BLaER1 treated with 17β-estradiol and CSF1 and Interleukin-3, amounts not matched to agents 10 nM and 100 nM (cell line): ENCODE results near the gene SLC2A6.

Experiments
- H3K27ac ChIP-seq, 11 experiments: shearing (Covaris generic); formaldehyde crosslinking; 2 replicates each; pipeline ENCODE4 v1.8.1; 2022
- H3K27me3 ChIP-seq, 11 experiments: shearing (Covaris generic); formaldehyde crosslinking; 2 replicates each; pipeline ENCODE4 v1.8.1; 2022
- H3K36me3 ChIP-seq, 11 experiments: shearing (Covaris generic); formaldehyde crosslinking; 2 replicates each; pipeline ENCODE4 v1.8.1; 2022
- H3K4me1 ChIP-seq, 10 experiments: shearing (Covaris generic); formaldehyde crosslinking; 2 replicates each; pipeline ENCODE4 v1.8.1; 2022
- H3K4me2 ChIP-seq, 11 experiments: shearing (Covaris generic); formaldehyde crosslinking; 2 replicates each; pipeline ENCODE4 v1.8.1; 2022
- H3K4me3 ChIP-seq, 10 experiments: shearing (Covaris generic); formaldehyde crosslinking; 2 replicates each; pipeline ENCODE4 v1.8.1; 2022
- H3K9ac ChIP-seq, 11 experiments: shearing (Covaris generic); formaldehyde crosslinking; 2 replicates each; pipeline ENCODE4 v1.8.1; 2022
- H3K9me3 ChIP-seq, 11 experiments: shearing (Covaris generic); formaldehyde crosslinking; replicated peaks in 1 of 11; 2 replicates each; pipeline ENCODE4 v1.8.1; 2022
- H4K20me1 ChIP-seq, 11 experiments: shearing (Covaris generic); formaldehyde crosslinking; 2 replicates each; pipeline ENCODE4 v1.8.1; 2022
- Cebpa-rat ChIP-seq, 11 experiments: shearing (Covaris generic); IDR thresholded peaks; 2 replicates each; pipeline ENCODE4 v1.8.1; 2022

SLC2A6 gene

GRCh38 chr9:133505901-133506652 is 27.2 kb upstream of the SLC2A6 start:
- peaks cover 12 to 21% (median 13%) of the 10 kb centered on the region in 10 experiments; a peak in 19 of 20 replicates for H3K4me1 ChIP-seq
- H3K9me3 ChIP-seq, result peaks cover 15 to 26% (median 23%) of the 10 kb centered on the region in 11 experiments
- H3K27ac ChIP-seq, result no peak overlapping the region
- peaks cover 0 to 7% (median 0%) of the 10 kb centered on the region in 11 experiments; a peak in 2 of 22 replicates for H3K27me3 ChIP-seq
- no peak overlapping the region for H3K4me3 ChIP-seq
- H3K4me2 ChIP-seq, result peak overlapping the region in 1 of 11 experiments; percentile 20; a peak in 2 of 22 replicates
- no peak overlapping the region for H3K9ac ChIP-seq
- H3K36me3 ChIP-seq, result no peaks in the 10 kb centered on the region; a peak in 1 of 22 replicates
- TF ChIP-seq Cebpa-rat (IDR thresholded peaks at IDR 0.05), result no peak
- no peaks in the 10 kb centered on the region for H4K20me1 ChIP-seq

- Histone ChIP-seq H3K27ac (no peak overlapping the region), H3K4me1 (peaks cover 12 to 21% (median 13%) of the 10 kb centered on the region in 10 experiments; a peak in 19 of 20 replicates), H3K4me3 (no peak overlapping the region), H3K9me3 (peaks cover 17 to 30% (median 25%) of the 10 kb centered on the region in 11 experiments), H3K4me2 (peak overlapping the region in 1 of 11 experiments; percentile 20; a peak in 2 of 22 replicates), H3K27me3 (peaks cover 0 to 7% (median 0%) of the 10 kb centered on the region in 11 experiments; a peak in 2 of 22 replicates), H3K9ac (no peak overlapping the region), H4K20me1 (no peaks in the 10 kb centered on the region), H3K36me3 (no peaks in the 10 kb centered on the region; a peak in 1 of 22 replicates)
- no peak for TF ChIP-seq Cebpa-rat (IDR thresholded peaks at IDR 0.05)
Observed at GRCh38 chr9:133505186-133505830, 26.4 kb upstream of the SLC2A6 start.

DNA sequence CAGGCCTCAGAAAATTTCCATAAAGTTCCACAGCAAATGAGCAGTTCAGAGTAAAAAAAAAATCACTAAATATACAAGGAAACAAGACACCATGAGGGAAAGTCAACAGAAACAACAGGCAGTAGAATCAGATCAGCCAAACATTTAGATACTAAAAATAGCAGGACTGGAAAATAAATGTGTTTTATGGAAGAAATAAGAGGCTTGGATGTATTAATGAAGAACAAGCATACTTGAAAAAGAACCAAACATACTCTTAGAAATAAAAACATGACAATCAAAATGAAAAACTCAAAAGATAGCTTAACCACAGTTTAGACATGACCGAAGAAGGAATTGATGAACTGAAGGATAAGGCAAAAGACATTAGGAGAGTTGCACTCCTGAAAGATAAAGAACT is 23.2 kb upstream of the SLC2A6 start:
- H3K4me3 ChIP-seq, result no peak overlapping the region
- H3K36me3 ChIP-seq, result no peaks in the 10 kb centered on the region; a peak in 1 of 22 replicates
- no peak for TF ChIP-seq Cebpa-rat (IDR thresholded peaks at IDR 0.05)
- H3K4me2 ChIP-seq, result no peak overlapping the region
- no peaks in the 10 kb centered on the region for H3K27me3 ChIP-seq
- peaks cover 0 to 11% (median 0%) of the 10 kb centered on the region in 10 experiments; a peak in 5 of 20 replicates for H3K4me1 ChIP-seq
- H3K27ac ChIP-seq, result no peak overlapping the region
- H3K9me3 ChIP-seq, result peaks cover 17 to 30% (median 25%) of the 10 kb centered on the region in 11 experiments
- H3K9ac ChIP-seq, result no peak overlapping the region
- H4K20me1 ChIP-seq, result no peaks in the 10 kb centered on the region

GRCh38 chr9:133499892-133500270 is 21.0 kb upstream of the SLC2A6 start:
- Histone ChIP-seq H3K36me3 (no peaks in the 10 kb centered on the region; a peak in 1 of 22 replicates), H3K9ac (no peak overlapping the region), H3K27me3 (no peaks in the 10 kb centered on the region), H3K4me3 (no peak overlapping the region), H3K4me2 (no peak overlapping the region), H3K27ac (no peak overlapping the region), H4K20me1 (no peaks in the 10 kb centered on the region), H3K4me1 (peaks cover 0 to 15% (median 10%) of the 10 kb centered on the region in 10 experiments; a peak in 12 of 20 replicates), H3K9me3 (peaks cover 17 to 30% (median 25%) of the 10 kb centered on the region in 11 experiments)
- TF ChIP-seq Cebpa-rat (IDR thresholded peaks at IDR 0.05), result no peak

DNA sequence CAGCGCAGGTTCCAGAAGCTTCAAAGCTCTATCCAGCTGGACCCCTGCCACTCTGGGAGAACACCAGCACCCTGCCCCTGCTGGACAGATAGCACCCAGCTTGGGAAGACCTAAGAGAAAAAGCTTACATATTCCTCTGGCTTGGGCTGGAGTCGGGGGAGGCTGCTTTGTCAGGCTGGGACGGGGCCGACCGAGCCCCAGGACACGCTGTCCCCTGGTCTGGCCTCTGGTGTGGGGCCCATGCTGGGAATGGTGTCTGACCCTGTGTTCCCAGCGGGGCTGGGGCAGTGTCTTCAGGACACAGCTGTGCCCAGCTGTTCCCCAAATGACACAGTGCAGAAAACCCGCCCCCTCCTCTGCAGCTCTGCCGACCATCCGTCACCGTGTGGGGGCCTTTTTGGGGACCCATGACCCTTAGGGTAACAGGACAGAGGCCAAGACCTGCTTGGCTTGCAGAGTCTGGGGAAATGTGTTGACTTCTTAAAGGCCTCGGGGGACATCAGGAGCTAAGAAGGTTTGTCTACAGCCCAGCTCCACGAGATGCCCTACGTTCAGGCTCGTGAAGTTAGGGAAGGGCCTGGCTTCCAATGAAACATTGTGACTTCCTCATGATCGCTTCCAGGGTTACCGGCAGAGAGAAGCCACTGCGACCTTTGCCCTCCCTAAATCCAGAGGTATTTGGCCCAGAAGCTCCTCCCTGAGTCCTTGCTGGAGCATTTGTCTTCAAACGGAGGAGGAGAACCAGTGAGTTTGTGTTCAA is 20.4 kb upstream of the SLC2A6 start:
- peaks cover 17 to 30% (median 25%) of the 10 kb centered on the region in 11 experiments for H3K9me3 ChIP-seq
- H3K27ac ChIP-seq, result no peak overlapping the region
- H3K4me3 ChIP-seq, result no peak overlapping the region

GRCh38 chr9:133496861-133497842 is 18.3 kb upstream of the SLC2A6 start:
- Histone ChIP-seq H3K9ac (no peak overlapping the region), H3K9me3 (peaks cover 11 to 15% (median 13%) of the 10 kb centered on the region in 11 experiments), H4K20me1 (no peaks in the 10 kb centered on the region), H3K27ac (no peak overlapping the region), H3K36me3 (no peaks in the 10 kb centered on the region; a peak in 1 of 22 replicates), H3K4me2 (peak overlapping the region in 6 of 11 experiments; percentile 9 to 52 (median 44); a peak in 11 of 22 replicates), H3K4me3 (no peak overlapping the region), H3K27me3 (no peaks in the 10 kb centered on the region), H3K4me1 (peaks cover 0 to 22% (median 16%) of the 10 kb centered on the region in 10 experiments; a peak in 17 of 20 replicates)
- no peak for TF ChIP-seq Cebpa-rat (IDR thresholded peaks at IDR 0.05)

More for the DNA sequence above, 20.4 kb upstream of the SLC2A6 start:
- Histone ChIP-seq H3K9ac (no peak overlapping the region), H3K4me2 (no peak overlapping the region), H3K36me3 (no peaks in the 10 kb centered on the region; a peak in 1 of 22 replicates), H3K27me3 (no peaks in the 10 kb centered on the region), H4K20me1 (no peaks in the 10 kb centered on the region), H3K4me1 (peaks cover 0 to 15% (median 10%) of the 10 kb centered on the region in 10 experiments; a peak in 12 of 20 replicates)
- no peak for TF ChIP-seq Cebpa-rat (IDR thresholded peaks at IDR 0.05)

DNA sequence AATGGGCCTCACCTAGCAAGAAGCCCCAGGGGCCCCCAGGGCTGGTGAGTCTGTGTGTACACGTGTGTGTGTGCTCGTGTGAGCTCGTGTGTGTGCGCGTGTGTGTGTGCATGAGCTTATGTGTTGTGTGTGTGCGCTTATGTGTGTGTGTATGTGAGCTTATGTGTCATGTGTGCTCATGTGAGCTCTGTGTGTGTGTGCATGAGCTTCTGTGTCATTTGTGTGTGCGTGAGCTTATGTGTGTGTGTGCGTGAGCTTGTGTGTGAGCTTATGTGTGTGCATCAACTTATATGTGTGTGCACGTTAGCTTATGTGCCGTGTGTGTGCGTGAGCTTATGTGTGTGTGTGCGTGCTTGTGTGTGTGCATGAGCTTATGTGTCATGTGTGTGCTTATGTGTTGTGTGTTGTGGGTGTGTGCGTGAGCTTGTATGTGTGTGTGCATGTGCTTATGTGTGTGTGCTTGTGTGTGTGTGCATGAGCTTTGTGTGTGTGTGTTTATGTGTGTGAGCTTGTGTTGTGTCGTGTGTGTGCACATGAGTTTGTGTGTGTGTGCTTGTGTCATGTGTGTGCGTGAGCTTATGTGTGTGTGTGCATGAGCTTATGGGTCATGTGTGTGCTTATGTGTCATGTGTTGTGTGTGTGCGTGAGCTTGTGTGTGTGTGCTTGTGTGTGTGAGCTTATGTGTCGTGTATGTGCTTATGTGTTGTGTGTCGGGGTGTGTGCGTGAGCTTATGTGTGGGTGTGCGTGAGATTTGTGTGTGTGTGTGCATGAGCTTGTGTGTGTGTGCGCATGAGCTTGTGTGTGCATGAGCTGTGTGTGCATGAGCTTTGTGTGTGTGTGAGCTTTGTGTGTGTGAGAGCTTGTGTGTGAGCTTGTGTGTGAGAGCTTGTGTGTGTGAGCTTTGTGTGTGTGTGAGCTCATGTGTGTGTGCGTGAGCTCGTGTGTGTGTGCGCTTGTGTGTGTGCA is 16.7 kb upstream of the SLC2A6 start:
- peak overlapping the region in 5 of 11 experiments; percentile 25 to 52 (median 46); a peak in 9 of 22 replicates for H3K4me2 ChIP-seq
- H3K4me1 ChIP-seq, result peaks cover 11 to 31% (median 21%) of the 10 kb centered on the region in 10 experiments
- H3K27ac ChIP-seq, result no peak overlapping the region
- no peak overlapping the region for H3K9ac ChIP-seq
- no peak for TF ChIP-seq Cebpa-rat (IDR thresholded peaks at IDR 0.05)
- H4K20me1 ChIP-seq, result no peaks in the 10 kb centered on the region
- no peak overlapping the region for H3K4me3 ChIP-seq
- H3K27me3 ChIP-seq, result no peaks in the 10 kb centered on the region
- H3K36me3 ChIP-seq, result no peaks in the 10 kb centered on the region
- H3K9me3 ChIP-seq, result no peaks in the 10 kb centered on the region
